Body of pancreas (tissue), 4 donors: ENCODE results near the gene RFC4.

ENCODE experiments used
- CTCF ChIP-seq, 7 experiments: fragments of 450-650 bp in 4 of 7; fragments of 200-600 bp in 3 of 7; sonication (generic) in 3 of 7; IDR thresholded peaks; one replicate each; pipeline ENCODE4 v1.5.1; 2016 to 2019; ENCODE audit warnings: antibody characterized with exemption in 7 of 7
- POLR2A ChIP-seq, 3 donors: fragments of 450-650 bp; IDR thresholded peaks; one replicate each; pipeline ENCODE4 v1.6.1; 2016; ENCODE audit warnings: antibody characterized with exemption in 3 of 3, mild to moderate bottlenecking in 2 of 3

GRCh38 chr3:186818956-186819355, 12.7 kb upstream of the RFC4 start:
- no peak for TF ChIP-seq CTCF (IDR thresholded peaks at IDR 0.05)
- TF ChIP-seq POLR2A (IDR thresholded peaks at IDR 0.05): no peak
